Hepatocyte (in vitro differentiated cells): ENCODE results near the gene UNC13A.

Source experiments
- CTCF ChIP-seq: fragments of 200-600 bp; sonication (generic); IDR thresholded peaks from 2 replicates; pipeline ENCODE4 v1.5.1; 2016; ENCODE audit warnings: antibody characterized with exemption, mild to moderate bottlenecking; ENCODE audit not compliant: poor library complexity
- EZH2 ChIP-seq: fragments of 200-600 bp; sonication (generic); IDR thresholded peaks from 2 replicates; pipeline ENCODE4 v1.6.1; 2016; ENCODE audit warnings: antibody characterized with exemption, mild to moderate bottlenecking, borderline replicate concordance
- EZH2phosphoT487 ChIP-seq: fragments of 200-600 bp; sonication (generic); IDR thresholded peaks from one replicate; pipeline ENCODE4 v1.6.1; 2018; ENCODE audit warnings: antibody characterized with exemption, mild to moderate bottlenecking, low read depth, moderate library complexity; ENCODE audit not compliant: unreplicated experiment, severe bottlenecking

- TF ChIP-seq EZH2, result no peak
- no peak for TF ChIP-seq CTCF
- no peak for TF ChIP-seq EZH2phosphoT487
These were observed 3.9 kb downstream of the UNC13A start for GRCh38 chr19:17684256-17684655.
